Prostate gland (tissue), 2 donors: Measurements from ENCODE around the gene ITPRID1. TPM values are rescaled to one million over a fixed set of nuclear protein-coding genes. Genes with fewer than 3 reads are reported as not detected.

Experiments used
- DNase-seq: peaks from one replicate; pipeline ENCODE4 v3.0.0-alpha.2; 2019; ENCODE audit warnings: low spot score
- H3K27ac ChIP-seq, 2 donors: fragments of 200-600 bp; sonication (generic); 2 replicates each; pipeline ENCODE4 v1.5.1; 2017 to 2019
- H3K27me3 ChIP-seq: fragments of 200-600 bp; sonication (generic); replicated peaks from 2 replicates; pipeline ENCODE4 v1.5.1; 2019; ENCODE audit not compliant: insufficient read depth
- H3K36me3 ChIP-seq, 2 donors: fragments of 200-600 bp; sonication (generic); 1 replicate in 1 of 2; 2 replicates in 1 of 2; pipeline versions ENCODE4 v1.5.1 to v1.8.1; 2017 to 2019
- H3K4me1 ChIP-seq: fragments of 200-600 bp; sonication (generic); replicated peaks from 2 replicates; pipeline ENCODE4 v1.5.1; 2019
- H3K4me3 ChIP-seq, 2 donors: fragments of 200-600 bp; sonication (generic); 2 replicates each; pipeline ENCODE4 v1.5.1; 2017 to 2019
- H3K9me3 ChIP-seq: fragments of 200-600 bp; sonication (generic); 2 replicates; pipeline ENCODE4 v1.5.1; 2017
- POLR2A ChIP-seq: fragments of 450-650 bp; IDR thresholded peaks from one replicate; pipeline ENCODE4 v1.6.1; 2016; ENCODE audit warnings: antibody characterized with exemption, mild to moderate bottlenecking
- POLR2AphosphoS5 ChIP-seq: sonication (generic); formaldehyde crosslinking; IDR thresholded peaks from one replicate; pipeline ENCODE4 v1.6.1; 2017; ENCODE audit warnings: antibody characterized with exemption
- WGBS: methylation state at CpG from one replicate; pipeline ENCODE4 v1.1.5; 2018; 5-methylcytosine and 5-hydroxymethylcytosine counted together
- intact Hi-C: fragments of 100-400 bp; cut with DNase I; formaldehyde crosslinking; loops from one replicate; pipeline ENCODE4 v1.14.2; 2022
- total RNA-seq, 2 donors: library from RNA; depleted of rRNA; stranded (reverse); fragments of >200 nt; gene quantifications; one replicate each; pipeline ENCODE4 v1.1.0, GENCODE V29; 2016
- TF ChIP-seq, protein P1 (sequence below), 4 experiments: fragments of 200-600 bp in 2 of 4; fragments of 450-650 bp in 2 of 4; sonication (generic) in 2 of 4; IDR thresholded peaks; 1 replicate in 3 of 4; 2 replicates in 1 of 4; pipeline ENCODE4 v1.5.1; 2016 to 2019; ENCODE audit warnings: antibody characterized with exemption in 4 of 4, mild to moderate bottlenecking in 2 of 4, moderate library complexity in 2 of 4

Gene ITPRID1
- total RNA-seq, 2 donors from 2014 or later, result 0.17 TPM; not detected in 1

DNA sequence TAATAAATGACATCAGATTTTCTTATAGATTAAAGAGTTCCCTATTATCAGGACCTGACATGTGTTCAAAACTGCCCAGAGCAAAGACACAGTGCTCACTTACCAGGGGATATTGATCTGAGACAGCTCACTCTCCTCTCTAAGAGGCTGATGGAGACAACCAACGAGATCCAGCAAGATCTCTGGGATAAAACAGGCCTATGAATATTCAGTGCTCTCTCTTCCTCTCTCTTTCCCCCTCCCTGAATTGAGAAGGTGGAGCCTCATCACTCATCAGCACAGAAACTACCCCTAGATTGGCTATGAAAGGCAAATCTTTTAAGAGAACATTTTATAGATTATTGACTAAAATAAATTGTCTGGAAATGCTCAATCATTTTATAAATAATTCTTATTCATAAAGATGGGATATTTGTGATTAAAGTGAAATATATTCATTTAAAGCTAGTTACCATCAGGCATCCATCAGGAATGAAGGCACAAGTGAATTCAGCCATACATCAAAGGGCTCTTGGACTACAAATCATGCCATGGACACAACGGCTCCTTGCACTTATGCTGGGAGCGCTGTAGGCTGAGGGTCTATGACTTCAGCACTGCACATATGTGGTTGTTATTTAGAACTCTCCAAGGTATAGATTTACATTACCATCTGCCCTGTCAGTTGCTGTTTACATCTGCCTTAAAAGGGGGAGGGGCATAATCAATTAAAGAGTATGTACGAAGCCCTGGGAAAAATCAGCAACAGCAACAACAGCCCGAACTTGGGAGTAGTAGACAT is 169.7 kb downstream of the ITPRID1 start:
- DNase-seq, result no peak
- no peak for TF ChIP-seq POLR2AphosphoS5
- TF ChIP-seq, protein P1, sequence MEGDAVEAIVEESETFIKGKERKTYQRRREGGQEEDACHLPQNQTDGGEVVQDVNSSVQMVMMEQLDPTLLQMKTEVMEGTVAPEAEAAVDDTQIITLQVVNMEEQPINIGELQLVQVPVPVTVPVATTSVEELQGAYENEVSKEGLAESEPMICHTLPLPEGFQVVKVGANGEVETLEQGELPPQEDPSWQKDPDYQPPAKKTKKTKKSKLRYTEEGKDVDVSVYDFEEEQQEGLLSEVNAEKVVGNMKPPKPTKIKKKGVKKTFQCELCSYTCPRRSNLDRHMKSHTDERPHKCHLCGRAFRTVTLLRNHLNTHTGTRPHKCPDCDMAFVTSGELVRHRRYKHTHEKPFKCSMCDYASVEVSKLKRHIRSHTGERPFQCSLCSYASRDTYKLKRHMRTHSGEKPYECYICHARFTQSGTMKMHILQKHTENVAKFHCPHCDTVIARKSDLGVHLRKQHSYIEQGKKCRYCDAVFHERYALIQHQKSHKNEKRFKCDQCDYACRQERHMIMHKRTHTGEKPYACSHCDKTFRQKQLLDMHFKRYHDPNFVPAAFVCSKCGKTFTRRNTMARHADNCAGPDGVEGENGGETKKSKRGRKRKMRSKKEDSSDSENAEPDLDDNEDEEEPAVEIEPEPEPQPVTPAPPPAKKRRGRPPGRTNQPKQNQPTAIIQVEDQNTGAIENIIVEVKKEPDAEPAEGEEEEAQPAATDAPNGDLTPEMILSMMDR (IDR thresholded peaks at IDR 0.05), result no peak
- no peak for TF ChIP-seq POLR2A
- H3K4me1 ChIP-seq, result no peaks in the 10 kb centered on the region
- H3K4me3 ChIP-seq, result no peak overlapping the region
- WGBS, result 58% methylated on average over 5 of the region's 5 CpGs
- H3K36me3 ChIP-seq, result no peaks in the 10 kb centered on the region
- H3K27ac ChIP-seq, result no peak overlapping the region
- intact Hi-C loops, result no loop called here
- H3K9me3 ChIP-seq, result no peaks in the 10 kb centered on the region
- H3K27me3 ChIP-seq, result peaks cover 3% of the 10 kb centered on the region

DNA sequence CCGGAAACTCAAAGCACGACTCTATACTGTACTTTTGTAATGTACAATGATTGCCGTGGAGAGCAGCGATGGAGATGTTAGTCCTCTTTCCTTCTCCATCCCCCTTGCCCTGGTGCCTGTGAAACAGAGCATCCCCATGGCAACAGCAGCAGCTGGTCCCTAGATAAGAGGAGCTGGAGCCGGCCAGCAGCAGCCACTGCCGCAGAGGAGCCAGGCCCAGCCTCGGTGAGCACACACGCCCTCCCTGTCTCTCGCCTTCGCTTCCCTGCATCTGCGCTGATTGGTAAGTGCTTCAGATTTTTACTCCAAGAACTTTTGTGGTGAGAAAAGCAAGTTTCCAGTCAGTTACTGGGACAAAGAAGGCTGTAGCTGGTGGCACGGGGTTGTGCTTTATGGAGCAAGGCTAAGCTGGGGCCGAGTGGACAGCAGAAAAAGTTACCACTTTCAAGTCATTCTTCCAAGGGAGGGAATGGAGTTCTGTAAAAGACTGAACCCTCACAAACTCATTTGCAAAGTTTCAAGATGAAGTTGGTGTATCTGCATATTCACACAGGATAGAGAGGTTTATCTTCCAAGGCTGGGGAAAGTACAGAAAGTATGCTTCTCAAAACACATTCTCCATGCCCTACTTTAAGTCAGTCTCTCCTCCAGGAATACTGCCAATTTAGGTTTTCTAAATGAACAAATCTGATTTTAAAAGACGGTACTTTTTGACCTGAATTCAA is 173.3 kb downstream of the ITPRID1 start, which contains the start of gene PPP1R17:
Gene PPP1R17, plus strand, starts transcription at position 192 of the 725 bp plus-strand sequence. CDS start 5,227 bp downstream, outside the sequence.
- Histone ChIP-seq H3K27ac (no peak within 1 kb of the TSS), H3K4me3 (no peak within 1 kb of the TSS), H3K9me3 (no peaks in the 10 kb centered on the region), H3K36me3 (no peaks in the 10 kb centered on the region), H3K27me3 (peaks cover 3% of the 10 kb centered on the region), H3K4me1 (no peaks in the 10 kb centered on the region)
- DNase-seq, result no peak
- WGBS, result 55% methylated on average over 14 of the region's 14 CpGs
- intact Hi-C loops, result no loop called here
- TF ChIP-seq, protein P1 (IDR thresholded peaks at IDR 0.05), result no peak
- TF ChIP-seq POLR2A (no peak), POLR2AphosphoS5 (no peak)

DNA sequence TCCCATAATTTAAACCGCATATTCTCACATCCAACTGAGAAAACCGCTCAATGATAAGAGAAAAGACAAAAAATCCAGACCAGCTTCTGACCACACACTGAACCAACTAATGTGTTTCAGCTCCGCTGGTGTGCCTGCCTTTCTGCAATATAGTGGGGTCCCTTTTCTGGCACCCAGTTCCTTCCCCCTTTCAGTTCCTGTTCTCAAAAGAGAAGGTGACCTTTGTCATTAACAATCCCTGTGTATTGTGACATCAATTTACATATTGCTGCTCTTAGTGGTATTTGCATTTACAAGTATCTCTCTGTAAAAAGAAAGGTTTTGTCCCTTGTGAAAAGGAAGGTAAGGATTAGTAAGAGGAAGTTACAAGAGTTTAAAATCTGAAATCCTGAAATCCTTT is 174.5 kb downstream of the ITPRID1 start:
- no peak for DNase-seq
- Histone ChIP-seq H3K9me3 (no peaks in the 10 kb centered on the region), H3K36me3 (no peaks in the 10 kb centered on the region), H3K27me3 (no peaks in the 10 kb centered on the region), H3K27ac (no peak overlapping the region), H3K4me3 (no peak overlapping the region), H3K4me1 (no peaks in the 10 kb centered on the region)
- no peak for TF ChIP-seq POLR2AphosphoS5
- no peak for TF ChIP-seq POLR2A
- TF ChIP-seq, protein P1 (IDR thresholded peaks at IDR 0.05), result no peak
- 86% methylated on average over 3 of the region's 3 CpGs for WGBS
- intact Hi-C loops, result no loop called here

DNA sequence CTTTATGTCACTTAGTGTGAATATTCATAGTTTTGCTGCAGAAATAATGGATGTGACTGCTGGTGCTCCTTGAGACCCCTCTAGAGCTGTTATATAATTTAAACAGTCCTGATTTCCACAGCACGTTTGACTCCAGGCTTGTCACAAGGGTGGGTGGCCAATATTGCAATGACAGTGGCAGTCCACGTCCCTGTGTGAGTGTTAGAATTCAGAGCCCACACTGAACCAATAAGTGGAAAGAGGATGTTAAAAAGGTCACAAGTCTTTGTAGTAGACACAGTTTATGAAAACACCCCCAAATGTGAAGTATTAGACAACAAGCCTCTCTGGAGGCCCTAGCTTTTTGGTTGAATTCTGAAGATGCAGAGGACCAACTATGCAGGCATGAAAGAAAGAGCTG is 175.1 kb downstream of the ITPRID1 start:
- intact Hi-C loops, result no loop called here
- no peak overlapping the region for H3K27ac ChIP-seq

More for the DNA sequence above, 175.1 kb downstream of the ITPRID1 start:
- Histone ChIP-seq H3K4me3 (no peak overlapping the region), H3K4me1 (no peaks in the 10 kb centered on the region), H3K9me3 (no peaks in the 10 kb centered on the region), H3K36me3 (no peaks in the 10 kb centered on the region), H3K27me3 (no peaks in the 10 kb centered on the region)
- no peak for TF ChIP-seq POLR2AphosphoS5
- TF ChIP-seq POLR2A, result no peak
- TF ChIP-seq, protein P1 (IDR thresholded peaks at IDR 0.05), result no peak
- no peak for DNase-seq
- 52% methylated on average over 2 of the region's 2 CpGs for WGBS
